Neural crest cell (in vitro differentiated cells): Measurements from ENCODE around the gene MIPOL1. TPM values are rescaled to one million over a fixed set of nuclear protein-coding genes. Genes with fewer than 3 reads are reported as not detected.

Experiments used
- DNase-seq: peaks from one replicate; pipeline ENCODE4 v3.0.0; 2021; ENCODE audit warnings: low read depth, mixed read lengths, low spot score
- H3K27ac Mint-ChIP-seq: one replicate; pipeline ENCODE4 v1.8.0; 2021; ENCODE audit warnings: mild to moderate bottlenecking, mixed read lengths; ENCODE audit not compliant: unreplicated experiment
- H3K27me3 Mint-ChIP-seq: 2 replicates; pipeline ENCODE4 v1.8.0; 2021; ENCODE audit warnings: low read depth, mild to moderate bottlenecking, mixed read lengths
- H3K36me3 Mint-ChIP-seq: 2 replicates; pipeline ENCODE4 v1.8.0; 2021; ENCODE audit warnings: low read depth, mild to moderate bottlenecking, mixed read lengths
- H3K4me1 Mint-ChIP-seq: 2 replicates; pipeline ENCODE4 v1.8.0; 2021; ENCODE audit warnings: mixed read lengths
- H3K4me3 Mint-ChIP-seq: one replicate; pipeline ENCODE4 v1.8.0; 2021; ENCODE audit warnings: mild to moderate bottlenecking, mixed read lengths
- H3K9me3 Mint-ChIP-seq: 2 replicates; pipeline ENCODE4 v1.8.0; 2021; ENCODE audit warnings: mixed read lengths
- total RNA-seq: library from RNA; stranded (reverse); gene quantifications from 2 replicates; pipeline ENCODE4 v1.2.1, GENCODE V29; 2021
- TF ChIP-seq, protein P1 (sequence below): fragments of 200-600 bp; sonication (generic); conservative IDR thresholded peaks from 2 replicates; pipeline ENCODE4 v1.5.0; 2021; ENCODE audit warnings: antibody characterized with exemption, mild to moderate bottlenecking

MIPOL1 gene
- total RNA-seq, 1 donor from 2014 or later, result 16.6 TPM

GRCh38 chr14:37436519-37436918, 238.8 kb downstream of the MIPOL1 start:
- H3K4me3 Mint-ChIP-seq, result no peak overlapping the region
- no peaks in the 10 kb centered on the region for H3K27me3 Mint-ChIP-seq
- no peaks in the 10 kb centered on the region for H3K9me3 Mint-ChIP-seq
- DNase-seq, result no peak
- H3K36me3 Mint-ChIP-seq, result peaks cover 22% of the 10 kb centered on the region
- no peak overlapping the region for H3K27ac Mint-ChIP-seq
- TF ChIP-seq, protein P1, sequence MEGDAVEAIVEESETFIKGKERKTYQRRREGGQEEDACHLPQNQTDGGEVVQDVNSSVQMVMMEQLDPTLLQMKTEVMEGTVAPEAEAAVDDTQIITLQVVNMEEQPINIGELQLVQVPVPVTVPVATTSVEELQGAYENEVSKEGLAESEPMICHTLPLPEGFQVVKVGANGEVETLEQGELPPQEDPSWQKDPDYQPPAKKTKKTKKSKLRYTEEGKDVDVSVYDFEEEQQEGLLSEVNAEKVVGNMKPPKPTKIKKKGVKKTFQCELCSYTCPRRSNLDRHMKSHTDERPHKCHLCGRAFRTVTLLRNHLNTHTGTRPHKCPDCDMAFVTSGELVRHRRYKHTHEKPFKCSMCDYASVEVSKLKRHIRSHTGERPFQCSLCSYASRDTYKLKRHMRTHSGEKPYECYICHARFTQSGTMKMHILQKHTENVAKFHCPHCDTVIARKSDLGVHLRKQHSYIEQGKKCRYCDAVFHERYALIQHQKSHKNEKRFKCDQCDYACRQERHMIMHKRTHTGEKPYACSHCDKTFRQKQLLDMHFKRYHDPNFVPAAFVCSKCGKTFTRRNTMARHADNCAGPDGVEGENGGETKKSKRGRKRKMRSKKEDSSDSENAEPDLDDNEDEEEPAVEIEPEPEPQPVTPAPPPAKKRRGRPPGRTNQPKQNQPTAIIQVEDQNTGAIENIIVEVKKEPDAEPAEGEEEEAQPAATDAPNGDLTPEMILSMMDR, result no peak
- no peaks in the 10 kb centered on the region for H3K4me1 Mint-ChIP-seq

DNA sequence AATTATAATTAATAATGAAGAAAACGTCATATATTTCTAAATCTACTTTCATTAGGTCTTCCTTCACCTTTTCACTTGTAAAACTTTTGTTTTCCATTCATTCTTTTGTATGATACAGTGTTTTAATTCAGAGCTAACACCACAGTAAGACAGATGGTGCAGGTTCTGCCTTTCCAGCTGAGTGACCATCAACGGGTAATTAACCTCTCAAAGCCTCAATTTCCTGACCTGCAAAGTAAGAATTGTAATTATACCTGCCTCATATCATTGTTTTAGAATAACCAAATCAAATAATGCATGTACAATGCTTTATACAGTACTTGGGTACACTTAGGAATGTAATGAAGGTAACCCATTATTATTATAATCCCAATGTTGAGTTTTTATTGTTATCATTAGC, 239.8 kb downstream of the MIPOL1 start:
- Mint-ChIP-seq H3K27me3 (no peaks in the 10 kb centered on the region), H3K9me3 (peaks cover 2% of the 10 kb centered on the region), H3K36me3 (peaks cover 17% of the 10 kb centered on the region), H3K4me1 (no peaks in the 10 kb centered on the region), H3K4me3 (no peak overlapping the region), H3K27ac (no peak overlapping the region)
- TF ChIP-seq, protein P1, result no peak
- DNase-seq, result no peak

DNA sequence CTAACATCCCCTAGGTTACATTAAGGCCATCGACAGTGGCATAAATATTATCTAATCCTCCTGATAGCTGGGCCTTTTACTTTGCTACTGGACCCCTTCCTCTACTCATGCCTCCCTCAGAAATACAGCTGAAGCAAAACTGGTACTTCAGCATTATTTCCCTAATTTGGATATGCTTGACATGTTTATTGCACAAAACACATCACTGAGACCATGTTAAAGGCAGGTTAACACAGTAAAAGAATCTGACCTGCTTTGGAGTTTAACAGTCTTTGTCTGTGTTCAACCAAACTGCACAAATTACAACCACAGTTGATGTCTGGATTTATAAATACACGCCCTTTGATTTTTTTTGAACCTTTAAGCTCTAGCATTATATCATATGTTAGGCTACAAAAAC, 240.7 kb downstream of the MIPOL1 start:
- H3K4me1 Mint-ChIP-seq, result no peaks in the 10 kb centered on the region
- peaks cover 2% of the 10 kb centered on the region for H3K9me3 Mint-ChIP-seq
- H3K4me3 Mint-ChIP-seq, result no peak overlapping the region
- H3K27ac Mint-ChIP-seq, result no peak overlapping the region
- no peaks in the 10 kb centered on the region for H3K27me3 Mint-ChIP-seq
- DNase-seq, result no peak
- TF ChIP-seq, protein P1, result no peak
- H3K36me3 Mint-ChIP-seq, result peaks cover 22% of the 10 kb centered on the region

DNA sequence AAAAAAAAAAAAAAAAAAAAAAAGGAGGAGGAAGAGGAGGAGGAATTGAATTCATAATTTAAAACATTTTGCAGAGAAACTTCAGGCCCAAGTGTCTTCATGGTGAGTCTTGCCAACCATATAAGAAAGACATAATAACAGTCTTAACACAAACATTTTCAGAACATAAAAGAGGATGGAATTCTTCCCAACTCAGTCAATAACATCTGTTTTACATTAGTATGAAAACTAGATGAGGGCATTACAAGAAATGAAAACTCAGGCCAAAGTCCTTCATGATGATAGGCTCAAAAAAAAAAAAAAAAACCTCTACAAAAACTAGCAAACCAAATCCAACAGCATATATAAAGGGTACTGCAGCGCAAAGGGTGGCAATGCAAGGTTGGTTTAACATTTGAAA, 245.7 kb downstream of the MIPOL1 start:
- Mint-ChIP-seq H3K9me3 (peaks cover 6% of the 10 kb centered on the region), H3K27ac (no peak overlapping the region), H3K36me3 (peaks cover 21% of the 10 kb centered on the region), H3K4me3 (no peak overlapping the region), H3K4me1 (no peaks in the 10 kb centered on the region), H3K27me3 (no peaks in the 10 kb centered on the region)
- DNase-seq, result no peak
- TF ChIP-seq, protein P1, result no peak

DNA sequence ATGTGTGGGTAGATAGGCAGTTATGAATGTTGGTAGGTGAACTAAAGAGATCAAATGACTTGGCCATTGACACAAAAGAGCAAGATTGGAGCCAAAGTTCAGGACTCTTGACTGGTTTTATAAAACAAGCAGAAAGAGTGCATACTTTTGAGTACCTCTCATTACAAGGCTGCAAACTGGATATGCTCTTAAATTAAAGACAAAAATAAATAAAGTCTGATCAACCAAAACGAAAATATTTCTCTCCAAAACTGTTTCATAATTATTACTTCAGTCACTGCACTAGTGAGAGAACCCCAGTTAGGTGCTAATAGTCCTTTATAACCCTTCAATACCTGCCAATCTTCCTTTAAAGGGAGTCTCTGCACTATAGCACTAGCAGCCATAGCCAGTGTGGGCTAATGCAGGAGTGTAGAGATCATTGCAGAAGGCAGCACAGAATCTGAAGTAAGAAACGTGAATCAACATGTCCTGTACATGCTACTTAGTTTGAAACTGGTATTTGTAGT, 250.2 kb downstream of the MIPOL1 start:
- DNase-seq, result no peak
- TF ChIP-seq, protein P1, result no peak
- Mint-ChIP-seq H3K4me3 (no peak overlapping the region), H3K9me3 (peaks cover 4% of the 10 kb centered on the region), H3K36me3 (peaks cover 14% of the 10 kb centered on the region), H3K27ac (no peak overlapping the region), H3K27me3 (no peaks in the 10 kb centered on the region), H3K4me1 (no peaks in the 10 kb centered on the region)
